C4-2B (cell line): ENCODE measurements around the gene ASIP.

Experiments used
- CTCF ChIP-seq: fragments of 450-650 bp; conservative IDR thresholded peaks from 2 replicates; pipeline ENCODE4 v1.5.1; 2017; ENCODE audit warnings: mild to moderate bottlenecking
- ZFX ChIP-seq: fragments of 450-650 bp; IDR thresholded peaks from 2 replicates; pipeline ENCODE4 v1.6.1; 2017

DNA sequence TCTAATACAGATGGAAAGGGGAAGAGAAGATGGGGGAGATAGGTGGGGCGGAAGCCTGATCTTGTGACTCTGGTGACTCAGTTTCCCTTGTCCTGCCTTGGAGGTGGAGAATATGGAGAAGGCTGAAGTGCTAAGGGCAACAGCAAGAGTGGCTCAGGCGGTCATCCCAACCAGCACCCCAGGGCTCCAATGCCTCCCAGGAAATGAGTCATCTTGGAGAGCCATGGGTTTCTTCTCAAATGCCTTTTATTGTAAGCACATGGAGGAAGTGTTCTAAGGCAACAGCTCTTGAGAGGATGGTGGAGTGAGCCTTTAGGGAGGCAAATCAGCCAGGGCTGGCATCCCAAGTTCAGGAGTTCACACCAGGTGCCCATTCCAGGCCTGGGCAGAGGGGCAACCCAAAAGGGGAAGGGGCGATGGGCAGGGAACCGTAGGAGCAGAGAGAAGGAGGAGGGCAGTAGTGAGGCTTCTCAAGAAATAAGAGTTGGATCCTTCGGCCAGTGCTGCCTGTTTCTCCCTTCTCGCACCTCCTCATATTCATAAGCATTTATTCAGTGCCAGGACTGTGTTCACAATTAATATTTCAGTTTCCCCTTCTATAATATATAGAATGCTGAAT lies 75.1 kb downstream of the ASIP start:
- no peak for TF ChIP-seq CTCF
- TF ChIP-seq ZFX: no peak
